Calu3 (cell line): ENCODE data around the gene ZNF396. TPM values are rescaled to one million over a fixed set of nuclear protein-coding genes. Genes with fewer than 3 reads are reported as not detected.

ENCODE experiments used
- BruUV-seq: library from RNA; stranded (reverse); fragments of 400-500 nt; replicated peaks from 2 replicates; lab custom pipeline; 2021; lab: Mats Ljungman, UMichigan
- CTCF ChIA-PET: fragments of 300-600 bp; sonication (Branson Sonifier 250); formaldehyde crosslinking; loops from one replicate; lab custom pipeline; 2022; ENCODE audit warnings: antibody characterized with exemption; lab: Charles Lee
- DNase-seq: peaks from one replicate; pipeline ENCODE4 v3.0.0; 2022
- H3K27ac Mint-ChIP-seq: one replicate; pipeline ENCODE4 v1.8.0; 2022; ENCODE audit warnings: mixed read lengths; ENCODE audit not compliant: unreplicated experiment
- H3K27me3 Mint-ChIP-seq: one replicate; pipeline ENCODE4 v1.8.0; 2022; ENCODE audit warnings: mixed read lengths; ENCODE audit not compliant: unreplicated experiment
- H3K36me3 Mint-ChIP-seq: one replicate; pipeline ENCODE4 v1.8.0; 2022; ENCODE audit warnings: mild to moderate bottlenecking, moderate library complexity, mixed read lengths; ENCODE audit not compliant: insufficient read depth, unreplicated experiment
- H3K4me1 Mint-ChIP-seq: one replicate; pipeline ENCODE4 v1.8.0; 2022; ENCODE audit warnings: mild to moderate bottlenecking, low read depth, mixed read lengths; ENCODE audit not compliant: unreplicated experiment
- H3K4me3 Mint-ChIP-seq: one replicate; pipeline ENCODE4 v1.8.0; 2022; ENCODE audit warnings: mild to moderate bottlenecking, low read depth, moderate library complexity, mixed read lengths; ENCODE audit not compliant: unreplicated experiment
- H3K9me3 Mint-ChIP-seq: one replicate; pipeline ENCODE4 v1.8.0; 2022; ENCODE audit warnings: low read depth, mixed read lengths; ENCODE audit not compliant: unreplicated experiment
- CTCF ChIP-seq: fragments of 200-600 bp; IDR thresholded peaks from one replicate; pipeline ENCODE4 v1.8.0; 2022; ENCODE audit warnings: antibody characterized with exemption; ENCODE audit not compliant: unreplicated experiment
- intact Hi-C: fragments of 100-400 bp; cut with micrococcal nuclease; formaldehyde crosslinking; loops from one replicate; pipeline ENCODE4 v1.10.0; 2022; ENCODE audit not compliant: unreplicated experiment
- total RNA-seq: library from RNA; stranded (reverse); gene quantifications from 2 replicates; pipeline ENCODE4 v1.2.3, GENCODE V29; 2022

ZNF396 gene
- total RNA-seq, 1 experiment from 2014 or later: 1.7 TPM

- CTCF ChIA-PET: interaction anchor here (0.6 to 1.1 kb wide), 16 partner anchors 11 to 898 kb away, joined by 3 to 6 read pairs (median 4); partner anchors contain the start of genes MAPRE2 and RMP24
Observed at GRCh38 chr18:35386600-35387100, 9.5 kb upstream of the ZNF396 start.

GRCh38 chr18:35383136-35383535 is 6.0 kb upstream of the ZNF396 start:
- Mint-ChIP-seq H3K27me3 (peaks cover 26% of the 10 kb centered on the region), H3K36me3 (no peaks in the 10 kb centered on the region), H3K4me1 (peaks cover 7% of the 10 kb centered on the region), H3K4me3 (no peak overlapping the region), H3K9me3 (no peaks in the 10 kb centered on the region), H3K27ac (no peak overlapping the region)
- BruUV-seq: no TSS peak
- no peak for TF ChIP-seq CTCF
- CTCF ChIA-PET: no interaction called here
- no peak for DNase-seq
- intact Hi-C loops: loop anchor here (10.0 kb wide), 1 partner anchor 372 kb away; no protein-coding TSS in a partner anchor

More at GRCh38 chr18:35386600-35387100, 9.5 kb upstream of the ZNF396 start:
- no TSS peak for BruUV-seq
- no peak overlapping the region for H3K27ac Mint-ChIP-seq
- TF ChIP-seq CTCF: peak; percentile 85
- H3K36me3 Mint-ChIP-seq: no peaks in the 10 kb centered on the region
- DNase-seq: peak; percentile 72
- peaks cover 9% of the 10 kb centered on the region for H3K27me3 Mint-ChIP-seq
- intact Hi-C loops: loop anchor here (10.0 kb wide), 1 partner anchor 368 kb away; no protein-coding TSS in a partner anchor
- no peaks in the 10 kb centered on the region for H3K9me3 Mint-ChIP-seq
- peak overlapping the region; percentile 7 for H3K4me3 Mint-ChIP-seq
- no peaks in the 10 kb centered on the region for H3K4me1 Mint-ChIP-seq

- BruUV-seq: no TSS peak
- no peak overlapping the region for H3K4me3 Mint-ChIP-seq
- CTCF ChIA-PET: no interaction called here
- H3K27me3 Mint-ChIP-seq: peaks cover 24% of the 10 kb centered on the region
- H3K36me3 Mint-ChIP-seq: peaks cover 17% of the 10 kb centered on the region
- H3K27ac Mint-ChIP-seq: no peak overlapping the region
- no peak for DNase-seq
- peaks cover 8% of the 10 kb centered on the region for H3K4me1 Mint-ChIP-seq
- H3K9me3 Mint-ChIP-seq: no peaks in the 10 kb centered on the region
- TF ChIP-seq CTCF: no peak
- intact Hi-C loops: no loop called here
Observed at GRCh38 chr18:35379421-35379820, 2.3 kb upstream of the ZNF396 start.

GRCh38 chr18:35378574-35378896 is 1.4 kb upstream of the ZNF396 start:
- Mint-ChIP-seq H3K4me1 (peaks cover 8% of the 10 kb centered on the region), H3K36me3 (peaks cover 17% of the 10 kb centered on the region), H3K27me3 (peaks cover 21% of the 10 kb centered on the region), H3K4me3 (no peak overlapping the region), H3K27ac (no peak overlapping the region), H3K9me3 (no peaks in the 10 kb centered on the region)
- no peak for DNase-seq
- no peak for TF ChIP-seq CTCF
- intact Hi-C loops: no loop called here
- CTCF ChIA-PET: no interaction called here
- BruUV-seq: no TSS peak
